NOMO-1 treated with DMSO at 0.1 percent for 48 hours (cell line): ENCODE data around the gene FAM124A.

Experiments used
- DNase-seq: peaks from one replicate; lab custom pipeline; 2025; ENCODE audit not compliant: unreplicated experiment; lab: John Stamatoyannopoulos, UW

The FAM124A gene, protein sequence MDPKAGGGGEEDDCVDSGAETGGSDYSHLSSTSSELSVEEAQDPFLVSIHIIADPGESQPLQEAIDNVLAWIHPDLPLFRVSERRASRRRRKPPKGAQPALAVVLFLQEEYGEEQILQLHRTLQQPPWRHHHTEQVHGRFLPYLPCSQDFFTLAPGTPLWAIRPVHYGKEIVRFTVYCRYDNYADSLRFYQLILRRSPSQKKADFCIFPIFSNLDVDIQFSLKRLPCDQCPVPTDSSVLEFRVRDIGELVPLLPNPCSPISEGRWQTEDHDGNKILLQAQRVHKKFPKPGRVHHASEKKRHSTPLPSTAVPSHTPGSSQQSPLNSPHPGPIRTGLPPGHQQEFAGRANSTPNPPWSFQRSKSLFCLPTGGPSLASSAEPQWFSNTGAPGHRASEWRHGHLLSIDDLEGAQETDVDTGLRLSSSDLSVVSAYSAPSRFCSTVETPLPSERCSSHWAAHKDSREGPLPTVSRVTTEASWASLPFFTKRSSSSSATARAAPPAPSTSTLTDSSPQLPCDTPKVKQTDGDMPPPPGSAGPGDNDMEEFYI

DNA sequence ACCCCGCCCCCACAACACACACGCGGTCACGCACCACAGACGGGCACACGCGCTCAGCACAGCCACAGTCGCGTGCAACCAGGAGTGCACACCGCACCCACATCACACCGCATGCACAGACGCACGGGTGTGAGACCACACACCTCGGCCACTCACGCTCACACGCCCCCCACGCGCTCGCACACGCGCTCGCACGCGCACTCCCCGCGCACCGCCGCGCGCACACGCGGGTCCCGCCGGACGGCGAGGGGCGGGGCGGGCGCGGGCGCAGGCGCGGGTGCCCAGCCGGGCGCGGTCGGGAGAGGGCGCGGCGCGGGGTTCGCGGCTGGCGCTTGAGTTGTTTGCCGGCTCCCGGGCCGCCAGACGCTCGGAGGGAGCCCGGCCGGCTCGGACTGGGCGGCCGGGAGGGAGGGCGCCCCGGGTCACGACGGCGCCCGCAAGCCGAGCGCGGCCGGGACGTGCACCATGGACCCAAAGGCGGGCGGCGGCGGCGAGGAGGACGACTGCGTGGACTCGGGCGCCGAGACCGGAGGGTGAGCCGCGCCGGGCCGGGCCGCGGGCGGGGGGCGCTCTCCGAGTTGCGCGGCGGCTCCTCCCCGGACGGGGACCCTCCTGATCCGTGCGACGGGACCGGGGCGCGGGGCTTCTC lies at the start of gene FAM124A:
Gene FAM124A (plus strand): TSS at position 362 of the 649 bp plus-strand sequence. CDS start 104 bp downstream, at position 466.
- DNase-seq, result peak; percentile 24

DNA sequence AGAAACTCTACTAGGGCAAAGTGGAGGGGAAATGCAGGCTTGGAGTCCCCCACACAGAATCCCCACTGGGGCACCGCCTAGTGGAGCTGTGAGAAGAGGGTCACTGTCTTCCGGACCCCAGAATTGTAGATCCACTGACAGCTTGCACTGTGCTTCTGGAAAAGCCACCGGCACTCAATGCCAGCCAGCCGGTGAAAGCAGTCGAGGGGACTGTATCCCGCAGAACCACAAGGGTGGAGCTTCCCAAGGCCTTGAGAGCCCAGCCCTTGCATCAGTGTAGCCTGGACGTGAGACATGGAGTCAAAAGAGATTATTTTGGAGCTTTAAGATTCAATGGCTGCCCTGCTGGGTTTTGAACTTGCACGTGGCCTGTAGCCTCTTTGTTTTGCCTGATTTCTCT lies 47.2 kb upstream of the FAM124A start:
- no peak for DNase-seq

DNA sequence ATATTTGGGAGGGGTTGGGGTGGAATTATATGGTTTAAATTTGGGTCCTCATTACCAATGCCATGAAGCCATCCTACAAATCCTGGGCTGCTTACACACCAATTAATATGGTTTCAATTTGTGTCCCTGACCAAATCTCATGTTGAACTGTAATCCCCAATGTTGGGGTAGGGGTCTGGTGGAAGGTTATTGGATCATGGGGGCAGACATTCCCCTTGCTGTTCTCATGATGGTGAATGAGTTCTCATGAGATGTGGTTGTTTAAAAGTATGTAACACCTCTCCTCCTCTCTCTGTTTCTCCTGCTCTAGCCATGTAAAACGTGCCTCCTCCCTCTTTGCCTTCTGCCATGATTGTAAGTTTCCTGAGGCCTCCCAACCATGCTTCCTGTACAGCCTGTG lies 46.6 kb upstream of the FAM124A start:
- DNase-seq, result no peak

DNA sequence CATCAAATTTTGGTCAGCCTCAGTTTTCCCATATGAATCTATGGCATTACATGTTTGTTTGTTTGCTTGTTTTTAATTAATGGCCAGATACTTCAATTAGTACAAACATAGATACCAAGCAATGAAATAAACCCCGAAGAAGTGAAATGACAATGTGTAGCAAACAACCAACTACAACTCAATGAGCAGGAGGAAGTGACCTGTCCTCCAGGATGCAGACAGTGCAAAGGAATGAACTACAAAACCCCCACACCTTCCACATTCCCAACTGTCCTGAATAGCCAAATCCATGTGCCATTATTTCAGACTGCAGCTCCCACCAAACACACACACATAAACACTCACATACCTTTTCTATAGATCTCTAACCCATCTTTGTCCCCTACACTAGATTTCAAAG lies 45.0 kb upstream of the FAM124A start:
- DNase-seq, result no peak

DNA sequence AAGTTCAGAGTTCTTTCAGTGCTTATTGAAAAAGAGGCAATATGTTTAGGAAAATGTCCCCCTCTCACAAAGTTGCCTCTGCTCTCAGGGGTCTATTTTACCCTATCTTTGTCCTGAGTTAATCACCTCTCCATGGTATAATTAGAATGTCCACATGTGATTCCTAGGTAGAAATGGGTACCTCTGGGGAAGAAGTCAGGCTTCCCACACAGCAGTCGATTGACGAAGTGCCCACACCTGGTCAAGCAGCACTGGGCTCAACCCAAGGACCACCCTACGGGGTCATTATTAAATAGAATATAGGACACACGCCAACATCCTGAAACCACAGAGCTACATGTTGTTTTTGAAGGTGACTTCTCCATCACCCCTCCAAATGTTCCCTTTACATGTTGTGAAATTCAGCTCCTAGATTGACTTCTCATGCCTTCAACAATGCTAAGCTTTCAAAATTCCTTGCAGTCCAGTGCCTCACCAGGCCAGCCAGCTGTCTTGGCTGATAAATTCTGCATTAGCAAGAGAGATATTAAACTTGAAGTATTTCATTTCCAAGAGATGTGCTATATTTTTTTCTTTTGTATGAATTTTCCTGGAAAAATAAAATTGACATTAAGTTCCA lies 43.6 kb upstream of the FAM124A start:
- DNase-seq, result no peak

DNA sequence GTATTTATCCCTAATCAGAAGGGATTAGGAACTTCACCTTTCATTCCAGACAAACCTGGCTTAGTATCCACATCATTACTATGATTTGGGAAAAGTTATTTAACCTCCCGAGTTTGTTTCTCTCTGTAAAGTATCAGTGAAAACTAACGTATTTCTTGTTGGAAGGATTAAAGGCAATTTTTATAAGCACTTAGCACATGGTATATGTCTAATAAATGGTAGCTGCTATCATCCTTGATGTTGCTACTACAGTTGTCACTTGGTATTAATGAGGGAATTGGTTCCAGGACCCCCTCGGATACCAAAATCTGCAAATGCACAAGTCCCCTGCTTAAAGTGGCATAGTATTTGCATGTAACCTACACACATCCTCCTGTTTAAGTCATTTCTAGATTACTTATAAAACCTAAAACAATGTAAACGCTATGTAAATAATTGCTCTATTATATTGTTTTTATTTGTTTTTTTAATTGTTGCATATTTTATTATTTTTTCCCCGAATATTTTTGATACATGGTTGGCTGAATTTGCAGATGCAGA lies 42.7 kb upstream of the FAM124A start:
- DNase-seq, result no peak

DNA sequence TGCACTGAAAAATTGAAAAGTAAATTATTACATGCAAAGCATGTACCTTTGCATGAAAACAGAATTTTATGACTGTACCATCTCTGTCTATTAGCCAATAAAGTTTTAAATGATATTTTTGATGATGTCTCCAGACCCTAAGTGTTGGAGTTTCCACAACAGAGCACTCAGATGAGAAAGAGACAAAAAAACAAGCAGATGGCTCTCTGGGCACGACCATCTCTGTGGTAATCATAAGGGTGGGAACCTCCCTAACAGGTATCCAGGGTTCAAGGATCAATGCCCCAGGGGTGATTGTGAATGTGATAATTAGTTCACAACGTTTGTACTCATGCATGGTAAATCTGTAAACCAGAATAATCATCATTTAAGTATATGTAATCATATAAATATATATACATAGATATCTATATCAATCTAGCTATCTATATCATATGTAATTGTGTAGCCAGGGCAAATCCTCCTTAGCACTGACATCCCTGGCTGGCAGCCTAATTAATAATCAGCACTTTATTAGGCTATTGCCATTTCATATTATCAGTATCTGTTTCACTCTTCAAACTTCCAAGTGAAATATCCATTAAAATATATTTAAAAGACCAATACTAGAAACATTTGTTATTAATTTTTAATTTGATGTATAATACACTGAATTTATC lies 41.2 kb upstream of the FAM124A start:
- DNase-seq, result no peak

DNA sequence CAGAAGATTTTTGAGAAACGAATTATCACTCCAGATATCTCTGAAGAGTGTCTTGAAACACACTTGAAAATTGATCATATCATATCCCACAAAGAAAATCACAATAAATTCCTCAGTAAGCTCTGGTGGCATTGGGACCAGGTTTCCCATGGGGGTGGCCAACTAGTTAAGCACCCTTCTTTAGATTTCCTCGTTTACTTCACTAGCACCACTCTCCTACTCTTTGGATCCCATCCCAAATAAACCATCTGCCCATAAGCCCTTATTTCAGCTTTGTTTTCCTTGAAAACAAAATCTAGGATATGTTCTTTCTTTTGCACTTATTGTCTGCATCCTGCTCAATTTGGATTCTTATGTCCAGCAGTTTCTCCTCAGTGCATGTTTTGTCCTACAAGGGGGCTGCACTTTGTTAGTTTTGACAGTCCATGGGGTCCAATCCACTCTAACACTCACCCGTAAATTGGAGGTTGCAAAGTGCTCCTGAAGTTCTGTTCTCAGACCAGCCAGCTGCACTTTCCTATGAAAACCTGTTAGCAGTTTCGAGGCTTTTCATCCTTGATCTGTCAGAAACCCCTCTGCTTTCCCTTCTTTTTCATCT lies 40.3 kb upstream of the FAM124A start:
- no peak for DNase-seq

DNA sequence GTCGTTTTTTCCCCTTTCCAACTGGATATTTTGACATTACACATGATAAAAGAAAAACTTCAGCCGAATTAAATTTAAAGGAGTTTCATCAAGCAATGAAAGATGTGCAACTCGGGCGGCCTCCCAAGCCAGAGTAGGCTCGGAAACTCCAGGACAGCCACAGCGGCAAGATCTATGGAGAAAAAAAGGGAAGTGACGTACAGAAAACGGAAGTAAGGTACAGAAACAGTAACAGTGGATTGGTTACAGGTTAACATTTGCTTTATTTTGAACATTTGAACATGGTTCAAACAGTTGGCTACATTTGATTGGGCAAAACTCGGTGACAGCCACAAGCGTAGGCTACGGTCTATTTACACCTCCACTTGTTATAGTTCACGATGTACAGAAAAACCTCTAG lies 30.5 kb upstream of the FAM124A start:
- DNase-seq, result peak; percentile 75

DNA sequence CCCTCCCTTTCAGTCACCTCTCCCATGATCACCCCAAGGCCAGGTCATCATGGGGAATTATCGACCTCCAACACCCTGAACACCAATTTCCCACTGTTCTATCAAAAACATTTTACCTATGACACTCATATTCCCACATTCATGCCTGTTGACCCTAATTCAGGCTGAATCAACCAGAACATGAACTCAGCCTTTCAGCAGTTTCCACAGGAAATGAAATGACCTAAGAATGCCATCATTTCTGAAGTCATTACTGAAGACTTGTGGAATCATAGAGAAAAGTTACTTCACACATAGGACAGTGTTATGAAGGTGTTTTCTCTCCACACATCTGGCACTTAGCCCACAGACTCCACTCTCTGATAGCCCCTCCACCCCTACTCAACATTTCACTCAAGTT lies 29.9 kb upstream of the FAM124A start:
- no peak for DNase-seq

DNA sequence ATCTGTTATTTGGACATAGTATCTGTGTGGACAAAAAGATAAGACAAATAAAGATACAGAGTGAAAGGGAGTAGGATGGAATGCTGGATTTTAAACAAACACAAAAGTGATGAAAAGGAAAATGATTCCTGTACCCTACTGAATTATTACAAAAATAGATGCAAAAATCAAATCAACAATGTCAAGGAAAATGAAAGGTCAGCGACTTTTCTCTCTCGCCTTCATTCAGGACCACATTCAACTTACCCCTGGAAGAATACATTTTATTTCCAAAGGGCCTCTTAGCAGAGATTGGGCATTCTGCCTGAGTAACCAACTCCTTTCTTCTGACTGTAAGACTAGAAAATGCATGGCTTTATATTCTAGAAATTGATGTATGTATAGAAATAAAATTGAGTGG lies 28.8 kb upstream of the FAM124A start:
- no peak for DNase-seq

DNA sequence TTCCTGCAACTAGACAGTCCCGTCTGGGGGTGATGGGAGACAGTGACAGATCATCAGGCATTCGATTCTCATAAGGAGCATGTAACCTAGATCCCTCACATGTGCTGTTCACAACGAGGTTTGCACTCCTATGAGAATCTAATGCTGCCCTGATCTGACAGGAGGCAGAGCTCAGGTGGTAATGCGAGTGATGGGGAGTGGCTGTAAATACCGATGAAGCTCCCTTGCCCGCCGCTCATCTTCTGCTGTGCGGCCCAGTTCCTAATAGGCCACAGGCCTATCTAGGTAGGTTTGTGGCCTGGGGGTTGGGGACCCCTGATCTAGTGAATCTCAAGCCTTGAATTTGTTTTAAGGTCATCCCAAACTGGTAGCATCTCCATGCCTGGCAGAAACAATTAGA lies 27.3 kb upstream of the FAM124A start:
- no peak for DNase-seq

DNA sequence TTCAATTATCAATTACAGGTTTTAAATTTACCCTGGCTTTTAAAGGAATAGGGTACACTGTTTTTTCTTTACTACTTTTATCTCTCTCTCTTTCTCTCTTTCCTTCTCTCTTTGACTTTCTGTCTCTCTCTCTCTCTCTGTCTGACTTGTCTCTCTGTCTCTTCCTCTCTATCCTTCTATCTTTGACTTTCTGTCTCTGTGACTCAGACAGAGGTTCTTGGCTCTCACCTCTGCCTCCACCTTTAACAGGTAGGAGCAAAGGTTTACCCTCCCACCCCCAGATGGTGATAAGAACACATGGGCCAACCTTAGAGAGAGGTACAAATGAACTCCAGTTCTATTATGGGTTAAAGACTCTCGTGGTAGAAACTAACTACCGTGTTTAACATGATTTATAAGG lies 20.3 kb upstream of the FAM124A start:
- DNase-seq, result no peak

DNA sequence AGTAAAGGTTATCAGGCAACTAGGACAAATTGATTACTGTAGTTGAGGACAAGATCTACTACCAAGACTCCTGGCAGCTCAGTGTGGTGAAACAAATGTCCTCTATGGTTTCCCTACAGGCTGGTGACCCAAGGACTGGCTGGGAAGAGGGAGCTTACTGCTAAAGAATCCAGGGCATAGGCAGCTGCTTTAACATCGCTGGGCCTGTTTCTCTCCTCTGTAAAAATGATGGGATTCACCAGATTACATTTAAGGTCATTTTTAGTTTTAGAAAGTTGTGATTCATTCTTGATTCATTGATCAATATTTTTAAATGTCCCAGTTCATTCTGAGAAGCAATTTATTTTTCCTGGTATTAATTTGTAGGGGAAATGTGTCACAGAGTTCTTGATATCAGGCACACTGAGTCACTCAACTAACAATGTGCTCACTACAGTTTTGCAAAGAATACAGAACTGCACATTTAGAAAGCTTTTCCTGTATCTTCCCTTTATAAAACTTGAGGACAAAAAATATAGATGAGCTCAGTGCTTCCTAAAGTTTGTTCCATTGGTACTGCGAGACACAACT lies 19.6 kb upstream of the FAM124A start:
- DNase-seq, result no peak

DNA sequence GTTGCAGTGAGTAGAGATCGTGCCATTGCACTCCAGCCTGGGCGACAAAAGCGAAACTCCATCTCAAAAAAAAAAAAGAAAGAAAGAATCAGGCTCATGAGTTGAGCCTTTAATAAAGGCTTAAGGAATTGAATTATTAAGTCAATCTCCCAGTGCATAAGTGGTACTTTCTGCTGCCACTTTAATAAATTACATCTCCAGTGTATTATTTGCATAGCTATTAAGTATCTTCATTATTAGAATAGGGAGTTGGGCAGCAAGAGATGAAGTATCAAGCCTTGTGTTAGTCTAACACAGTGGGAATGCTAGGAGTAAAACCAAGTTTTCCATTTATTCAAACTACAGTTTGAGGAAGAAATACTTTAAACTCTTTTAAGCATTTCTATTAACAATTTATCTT lies 15.6 kb upstream of the FAM124A start:
- DNase-seq, result no peak

DNA sequence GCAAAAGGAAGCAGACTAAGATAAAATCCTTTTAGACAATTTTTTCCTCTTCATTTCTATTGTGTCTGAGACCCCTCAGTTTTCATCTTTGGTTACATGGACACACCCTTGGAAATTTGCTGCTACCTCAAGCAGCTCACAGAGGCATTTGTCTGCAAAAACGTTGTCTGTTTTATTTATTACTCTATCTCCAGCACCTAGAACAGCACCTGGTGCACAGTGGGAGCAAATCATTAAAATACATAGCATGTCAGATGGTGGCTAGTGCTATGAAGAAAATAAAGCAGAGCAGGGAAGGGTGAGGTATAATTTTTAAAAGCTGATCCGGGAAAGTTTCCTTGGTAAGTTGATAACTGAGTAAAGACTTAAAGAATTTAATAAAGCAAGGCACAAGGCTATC lies 14.3 kb upstream of the FAM124A start:
- DNase-seq, result no peak

DNA sequence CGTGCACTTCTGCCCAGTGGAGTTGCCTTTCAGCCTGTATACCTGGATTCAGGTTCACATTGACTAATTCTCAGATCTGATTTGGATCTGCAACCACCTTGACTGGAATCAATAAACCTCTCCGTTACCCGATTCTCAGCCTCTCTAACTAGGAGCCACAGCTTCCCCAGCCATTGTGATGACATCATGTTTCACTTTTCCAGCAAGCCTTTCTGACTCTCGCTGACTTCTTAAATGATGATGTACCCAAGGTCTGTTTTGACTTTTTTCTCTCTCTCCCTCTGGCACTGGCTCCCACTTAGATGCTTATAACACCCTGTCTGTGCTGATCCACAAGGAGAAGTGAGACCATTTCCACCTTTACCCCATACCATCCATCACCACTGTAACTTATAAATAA lies 13.5 kb upstream of the FAM124A start:
- DNase-seq, result no peak

DNA sequence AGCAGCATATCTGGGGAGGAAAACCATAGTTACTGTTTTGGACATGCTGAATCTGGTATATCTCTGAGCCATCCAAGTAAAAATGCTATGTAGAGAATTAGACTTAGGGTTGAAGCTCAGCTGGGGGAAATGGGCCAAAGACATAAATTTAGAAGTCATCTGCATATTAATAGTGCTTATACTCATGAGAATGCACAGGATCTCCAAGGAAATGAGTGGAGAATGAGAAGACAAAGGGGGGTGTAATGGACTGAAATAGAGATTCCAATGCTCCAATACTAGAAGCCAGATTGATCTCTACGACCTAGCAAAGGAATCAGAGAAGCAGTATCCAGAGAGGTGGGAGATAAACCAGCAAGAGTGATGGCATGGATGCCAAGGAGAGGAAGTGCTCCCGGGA lies 10.3 kb upstream of the FAM124A start:
- DNase-seq, result no peak

DNA sequence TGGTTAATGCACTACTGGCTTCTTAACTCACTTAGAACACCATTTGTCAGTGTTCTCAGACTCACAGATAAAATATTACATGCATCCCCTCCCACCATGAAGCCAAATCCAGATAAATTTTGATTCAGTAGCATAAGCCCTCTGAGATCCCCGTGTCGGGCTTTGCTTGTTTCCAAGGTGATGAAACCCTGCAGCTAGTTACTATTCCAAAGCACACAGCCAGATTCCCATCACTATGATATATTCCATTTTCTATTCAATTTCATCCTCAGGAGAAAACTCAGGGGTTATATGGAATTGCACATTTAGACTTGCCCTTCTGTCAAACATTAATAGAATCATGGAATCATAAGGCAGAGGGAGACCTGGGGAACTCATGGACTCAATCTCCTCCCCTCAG lies 9.4 kb upstream of the FAM124A start:
- DNase-seq, result no peak

DNA sequence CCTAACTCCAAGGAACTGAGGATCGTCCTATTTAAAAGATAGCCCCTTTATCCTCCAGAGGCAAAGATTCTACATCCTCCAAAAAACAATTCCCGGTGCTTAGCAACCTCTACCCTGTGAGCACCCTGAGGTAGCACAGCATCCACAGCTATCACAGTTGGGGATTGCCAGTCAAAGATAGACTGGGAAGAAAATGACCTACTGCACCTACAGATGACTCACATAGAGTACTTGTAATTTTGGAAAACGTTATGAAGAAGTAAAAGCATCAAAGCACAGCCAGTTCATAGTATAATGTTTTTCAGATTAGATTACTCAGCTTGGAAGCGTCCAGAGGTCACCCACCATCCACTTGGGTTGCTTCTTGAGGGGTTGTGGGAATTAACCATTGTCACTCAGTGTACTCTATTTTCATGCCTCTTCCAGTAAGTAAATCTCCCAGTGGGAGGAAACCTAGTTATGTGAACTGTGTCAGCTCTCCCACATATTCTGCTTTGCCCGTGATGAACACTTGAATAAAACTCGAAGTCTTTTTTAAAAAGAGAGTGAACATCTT lies 8.9 kb upstream of the FAM124A start:
- DNase-seq, result no peak
